ENCODE data around the gene BMP7.

The BMP7 gene

DNA sequence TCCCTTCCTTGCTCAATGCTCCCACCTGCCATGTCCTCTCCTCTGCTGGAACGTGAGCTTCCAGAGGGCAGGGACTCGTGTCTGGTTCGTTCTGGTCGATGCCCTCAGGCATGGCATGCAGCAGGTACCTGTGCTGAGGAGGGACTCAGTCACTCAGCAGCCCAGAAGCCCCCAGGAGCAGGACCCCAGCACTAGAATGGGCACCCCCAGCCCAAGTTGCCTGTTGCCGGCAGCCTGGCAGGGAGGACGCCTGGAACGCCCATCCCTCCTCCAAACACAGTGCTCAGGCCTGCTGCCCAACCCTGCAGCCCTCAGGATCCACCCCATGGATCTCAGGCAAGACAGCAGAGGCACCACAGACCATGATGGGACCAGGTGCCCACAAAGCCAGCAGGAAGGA is 40.6 kb downstream of the BMP7 start:
- DNase-seq (ENCODE audit: low read depth), result no peak

DNA sequence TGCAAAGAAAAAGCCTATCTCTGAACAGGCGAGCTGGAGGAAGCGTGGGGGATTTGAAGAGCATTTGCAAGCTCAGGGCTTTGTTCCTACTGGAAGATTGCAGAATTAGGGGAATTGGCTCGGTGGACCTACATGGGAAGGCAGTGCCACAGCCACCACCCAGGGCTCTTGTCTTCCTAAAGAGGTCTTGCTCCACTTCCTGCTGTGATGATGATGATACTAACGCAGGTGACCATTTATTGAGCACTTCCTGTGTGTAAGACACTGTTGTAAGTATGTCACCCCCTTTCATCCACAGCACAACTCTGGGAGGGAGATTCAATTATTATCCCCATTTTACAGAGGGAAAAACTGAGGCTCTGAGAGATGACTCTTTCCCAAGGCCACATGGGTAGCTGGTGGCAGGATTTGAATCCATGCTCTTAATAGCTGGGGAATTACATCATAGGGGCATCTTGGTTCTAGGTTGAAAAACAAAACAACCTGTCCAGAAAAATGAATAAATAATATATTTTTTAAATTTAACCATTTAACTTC is 41.2 kb downstream of the BMP7 start:
- DNase-seq (ENCODE audit: low read depth), result no peak

DNA sequence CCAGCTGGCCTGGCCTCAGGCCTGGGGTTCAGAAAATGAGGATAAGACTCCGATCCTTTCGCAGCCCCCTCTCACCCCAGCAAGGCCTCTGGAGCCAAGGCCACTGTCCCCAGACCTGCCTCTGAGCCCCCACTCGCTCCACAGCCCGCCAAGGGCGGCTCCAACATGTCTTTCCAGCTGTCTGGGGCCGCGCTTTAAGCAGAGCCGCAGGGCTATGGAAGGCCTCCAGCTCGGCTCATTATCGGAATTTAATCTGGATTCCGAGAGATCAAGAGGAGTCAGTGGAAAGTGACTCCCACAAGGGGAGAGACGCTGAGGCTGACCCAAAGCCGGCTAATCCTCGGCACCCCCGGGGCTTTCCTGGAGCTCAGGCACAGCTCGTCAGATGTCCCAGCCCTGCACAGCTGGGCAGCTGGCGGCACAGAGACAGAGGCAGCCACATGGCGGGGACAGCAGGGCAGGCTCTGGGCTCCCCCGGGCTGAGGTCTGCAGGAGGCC is 41.8 kb downstream of the BMP7 start:
- no peak for DNase-seq (ENCODE audit: low read depth)

DNA sequence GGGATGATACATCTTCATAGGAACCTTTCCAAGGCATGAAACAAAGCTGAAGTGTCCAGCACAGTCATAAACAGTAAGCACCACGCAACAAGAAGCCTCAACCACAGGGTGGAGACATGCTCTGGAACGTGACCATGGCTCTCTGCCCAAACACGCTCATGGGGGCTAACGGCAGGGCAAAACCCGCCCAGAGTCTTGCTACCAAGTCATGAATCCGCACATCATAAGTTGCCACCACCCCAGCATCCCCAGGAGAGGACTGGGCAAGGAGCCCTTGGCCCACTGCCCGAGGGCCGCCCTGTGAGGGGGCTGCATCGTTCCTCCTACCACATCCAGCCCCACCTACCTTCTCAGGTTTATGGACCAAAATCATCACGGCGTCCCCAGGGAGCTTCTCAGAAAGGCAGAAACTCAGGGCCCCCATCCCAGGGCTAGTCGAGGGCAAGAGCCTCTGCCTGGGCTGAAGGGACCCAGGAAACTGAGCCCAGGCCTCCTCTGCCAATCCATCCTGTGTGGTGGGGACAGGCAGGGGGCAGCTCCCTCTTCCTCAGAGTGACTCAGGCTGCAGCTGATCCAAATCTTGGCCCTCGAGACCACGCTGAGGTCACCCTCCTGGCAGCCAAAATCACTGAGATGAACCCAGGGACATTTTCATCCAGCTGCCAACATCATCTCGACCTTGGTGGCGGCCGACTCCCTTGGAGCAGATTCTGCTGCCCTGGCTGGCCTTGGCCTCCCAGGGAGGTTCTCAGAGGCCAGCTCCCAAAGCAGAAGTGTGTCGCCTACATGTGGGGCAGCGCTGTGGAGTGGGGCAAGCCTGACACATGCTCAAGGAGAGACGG is 42.6 kb downstream of the BMP7 start:
- DNase-seq (ENCODE audit: low read depth), result no peak

DNA sequence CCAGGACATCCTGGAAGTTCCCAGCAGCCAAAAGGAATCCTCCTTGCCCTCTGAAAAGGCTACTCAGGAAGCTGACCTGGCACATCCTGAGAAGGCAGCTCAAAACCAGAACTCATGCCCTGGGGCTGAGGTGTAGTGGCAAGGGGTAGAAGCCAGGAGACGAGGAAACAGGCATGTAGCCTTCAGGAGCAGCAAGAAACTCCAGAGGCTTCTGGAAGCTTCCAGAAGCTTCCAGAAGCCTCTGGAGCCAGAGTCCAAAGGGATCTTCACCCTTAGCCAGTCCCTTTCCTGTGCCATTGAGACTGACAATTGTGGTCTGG is 43.9 kb downstream of the BMP7 start:
- DNase-seq (ENCODE audit: low read depth), result no peak

DNA sequence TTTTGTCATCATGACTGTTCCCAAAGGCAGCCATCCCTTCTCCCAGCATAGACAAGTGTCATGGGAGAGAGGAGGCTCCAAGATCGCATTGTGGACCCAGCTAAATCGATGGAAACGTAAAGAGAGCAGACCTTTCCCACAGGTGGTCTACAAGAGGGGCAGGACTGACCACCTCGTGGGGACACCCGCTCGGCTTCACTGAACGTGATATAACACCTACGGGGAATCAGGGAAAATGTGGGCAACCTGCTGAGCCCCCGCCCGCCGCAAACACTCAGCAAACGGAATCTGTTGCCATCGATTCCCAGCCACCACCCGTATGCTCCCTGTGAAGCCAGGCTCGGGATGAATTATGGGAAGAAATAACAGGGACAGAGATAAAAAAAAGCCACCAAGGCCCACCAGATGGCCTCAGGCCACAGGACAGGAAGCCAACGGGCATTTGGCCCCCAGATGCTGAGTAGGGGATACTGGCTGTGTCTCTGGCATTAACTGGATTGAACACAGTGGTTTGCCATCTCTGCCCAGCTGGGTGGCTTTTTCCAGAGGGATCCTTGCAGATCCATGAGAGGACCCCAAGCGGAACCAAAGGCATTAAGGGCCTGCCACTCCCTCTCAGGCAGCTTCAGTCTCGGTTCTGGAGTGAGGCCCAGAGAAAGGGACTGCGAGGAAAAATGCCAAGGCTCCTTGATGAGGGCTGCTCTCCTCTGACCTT is 44.4 kb downstream of the BMP7 start:
- no peak for DNase-seq (ENCODE audit: low read depth)

DNA sequence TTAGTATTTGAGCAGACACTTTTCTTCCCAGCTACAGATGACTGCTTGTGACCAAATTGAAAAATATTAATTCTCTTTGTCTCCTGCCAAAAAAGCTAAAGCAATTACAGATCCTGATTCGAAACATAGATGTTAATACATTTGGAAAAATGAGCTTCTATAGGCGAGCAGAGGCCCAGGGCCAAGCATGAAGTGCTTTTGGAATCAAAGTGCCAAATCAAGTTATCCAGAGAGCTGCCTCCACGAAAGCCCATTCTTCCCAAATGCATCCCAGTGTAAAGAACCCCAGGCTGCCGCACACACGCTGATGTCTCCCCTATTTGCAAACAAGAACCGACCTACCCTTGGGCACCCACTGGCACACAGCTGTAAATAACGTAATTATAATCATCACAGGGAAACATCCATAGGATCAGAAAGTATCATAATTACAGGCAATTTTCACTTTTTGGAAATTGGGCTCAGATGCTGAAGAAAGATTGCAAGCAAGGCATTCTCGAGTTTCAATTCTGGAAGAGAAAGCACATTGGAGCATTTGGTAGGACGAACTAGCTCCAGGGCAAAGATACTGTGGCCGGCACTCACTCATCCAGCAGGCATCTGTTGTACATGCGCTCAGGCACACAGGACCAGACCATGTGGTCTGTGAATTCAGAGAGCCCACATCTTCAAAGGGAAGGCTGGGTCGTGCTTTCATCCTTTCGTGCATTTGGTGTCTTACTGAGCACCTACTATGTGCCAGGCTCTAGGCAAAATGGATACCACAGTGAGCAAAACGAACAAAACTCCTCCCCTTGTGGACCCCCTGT is 45.9 kb downstream of the BMP7 start:
- DNase-seq (ENCODE audit: low read depth), result no peak

DNA sequence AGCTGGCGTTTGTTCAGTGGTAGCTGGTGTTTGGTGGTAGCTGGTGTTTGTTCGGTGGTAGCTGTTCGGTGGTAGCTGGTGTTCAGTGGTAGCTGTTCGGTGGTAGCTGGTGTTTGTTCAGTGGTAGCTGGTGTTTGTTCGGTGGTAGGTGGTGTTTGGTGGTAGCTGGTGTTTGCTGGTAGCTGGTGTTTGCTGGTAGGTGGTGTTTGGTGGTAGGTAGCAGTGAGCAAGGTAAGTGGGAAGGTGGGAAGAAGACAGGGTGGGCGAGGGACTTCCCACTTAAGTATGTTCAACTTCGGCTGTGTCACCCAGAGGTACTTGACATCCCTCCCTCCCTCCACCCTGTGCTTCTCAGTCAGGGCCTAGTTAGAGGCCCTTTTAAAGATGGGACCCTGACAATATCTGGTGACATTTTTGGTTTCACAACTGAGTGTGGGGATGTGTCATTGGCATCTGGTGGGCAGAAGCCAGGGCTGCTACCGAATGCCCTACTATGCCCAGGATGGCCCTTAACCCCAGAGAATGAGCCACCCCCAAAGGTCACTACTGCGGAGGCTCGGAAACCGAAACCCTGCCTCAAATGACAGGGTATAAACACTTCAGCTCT is 47.3 kb downstream of the BMP7 start:
- no peak for DNase-seq (ENCODE audit: low read depth)

DNA sequence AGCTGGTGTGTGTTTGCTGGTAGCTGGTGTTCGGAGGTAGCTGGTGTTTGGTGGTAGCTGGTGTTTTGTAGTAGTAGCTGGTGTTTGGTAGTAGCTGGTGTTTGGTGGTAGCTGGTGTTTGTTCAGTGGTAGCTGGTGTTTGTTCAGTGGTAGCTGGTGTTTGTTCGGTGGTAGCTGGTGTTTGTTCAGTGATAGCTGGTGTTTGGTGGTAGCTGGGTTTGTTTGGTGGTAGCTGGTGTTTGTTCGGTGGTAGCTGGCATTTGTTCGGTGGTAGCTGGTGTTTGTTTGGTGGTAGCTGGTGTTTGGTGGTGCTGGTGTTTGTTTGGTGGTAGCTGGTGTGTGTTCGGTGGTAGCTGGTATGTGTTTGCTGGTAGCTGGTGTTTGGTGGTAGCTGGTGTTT is 48.0 kb downstream of the BMP7 start:
- no peak for DNase-seq (ENCODE audit: low read depth)

DNA sequence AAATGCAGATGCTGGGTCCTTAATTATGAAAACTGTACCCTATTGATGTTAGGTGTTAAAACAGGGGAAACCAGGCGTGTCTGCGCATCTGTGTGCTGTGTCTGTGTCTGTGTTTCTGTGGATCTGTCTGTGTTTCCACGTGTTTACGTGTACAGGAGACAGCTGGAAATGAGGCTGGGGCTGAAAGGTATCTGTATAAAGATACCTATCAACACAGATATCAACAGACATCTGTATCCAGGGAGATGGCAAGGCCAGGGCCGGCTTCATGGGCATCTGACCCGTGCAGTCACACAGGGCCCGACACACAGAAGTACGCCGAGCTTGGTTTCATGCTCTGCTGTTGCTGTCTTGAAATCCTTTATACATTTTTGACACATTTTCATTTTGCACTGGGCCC is 48.6 kb downstream of the BMP7 start:
- no peak for DNase-seq (ENCODE audit: low read depth)

DNA sequence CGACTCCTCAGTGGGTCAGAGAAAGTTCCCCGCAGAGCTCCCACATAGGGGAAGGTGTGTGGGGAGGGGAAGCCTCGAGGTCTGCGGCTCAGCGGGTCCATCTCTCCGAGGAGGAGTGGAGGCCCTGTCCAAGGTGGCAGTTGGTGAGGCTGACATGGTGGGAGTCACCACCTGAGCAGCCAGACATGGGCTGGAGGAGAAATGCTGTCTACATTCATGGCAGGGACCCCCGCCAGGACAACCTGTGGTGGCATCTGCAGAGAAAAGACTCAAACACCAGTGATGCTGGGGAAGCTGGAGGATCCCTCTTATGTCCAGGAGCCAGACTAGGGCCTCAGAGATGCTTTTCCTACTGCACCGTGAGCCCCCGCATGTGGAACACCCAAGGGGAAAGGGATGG is 49.8 kb downstream of the BMP7 start:
- DNase-seq (ENCODE audit: low read depth), result no peak

DNA sequence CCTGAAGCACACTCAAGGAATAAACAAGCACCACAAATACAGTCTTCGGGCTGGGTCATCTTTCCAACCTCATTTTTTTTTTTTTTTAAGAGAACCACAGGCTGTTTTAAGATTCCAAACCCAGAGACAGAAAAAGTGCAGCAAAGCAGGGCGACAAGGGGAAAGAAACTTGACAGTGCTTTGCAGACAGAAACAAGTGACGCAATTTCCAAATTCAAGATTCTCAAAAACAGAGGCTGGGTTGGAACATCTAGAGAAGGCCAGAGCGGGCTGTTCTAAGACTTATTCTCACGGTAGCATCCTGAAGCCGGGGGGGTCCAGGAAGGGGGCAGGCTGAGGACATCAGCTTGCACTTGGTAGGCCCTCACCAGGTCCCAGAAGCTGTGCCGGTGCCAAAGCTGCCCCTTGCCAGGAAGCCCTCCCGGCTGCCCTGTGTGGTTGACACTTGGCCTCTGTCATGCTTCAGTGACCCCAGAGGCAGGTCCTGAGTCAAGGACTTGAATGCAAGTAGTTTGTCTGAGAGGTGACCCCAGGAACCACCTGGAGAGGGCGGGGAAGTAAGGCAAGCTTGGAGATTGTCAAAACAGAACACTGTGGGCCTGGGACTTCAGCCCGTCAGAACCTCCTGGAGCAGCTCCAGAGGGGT is 50.5 kb downstream of the BMP7 start:
- DNase-seq (ENCODE audit: low read depth), result no peak

DNA sequence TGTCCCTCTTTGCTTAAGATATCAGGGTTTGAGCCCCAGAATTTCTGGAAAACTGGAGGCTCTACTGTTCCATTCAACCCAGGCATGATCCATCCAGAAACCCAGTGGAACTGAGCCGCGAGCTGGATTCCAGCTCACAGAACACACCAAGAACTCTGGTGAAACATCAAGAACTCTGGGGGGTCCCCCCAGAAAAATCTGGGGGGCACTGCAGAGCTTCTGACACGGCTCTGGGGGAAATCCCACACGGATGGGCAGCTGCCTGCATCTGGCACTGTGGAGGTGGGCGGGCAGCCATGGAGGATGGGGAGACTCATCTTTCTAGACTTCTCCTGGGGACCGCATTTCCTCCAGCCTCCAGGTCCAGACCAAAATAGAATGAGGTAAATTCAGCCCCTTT is 51.0 kb downstream of the BMP7 start:
- no peak for DNase-seq (ENCODE audit: low read depth)

DNA sequence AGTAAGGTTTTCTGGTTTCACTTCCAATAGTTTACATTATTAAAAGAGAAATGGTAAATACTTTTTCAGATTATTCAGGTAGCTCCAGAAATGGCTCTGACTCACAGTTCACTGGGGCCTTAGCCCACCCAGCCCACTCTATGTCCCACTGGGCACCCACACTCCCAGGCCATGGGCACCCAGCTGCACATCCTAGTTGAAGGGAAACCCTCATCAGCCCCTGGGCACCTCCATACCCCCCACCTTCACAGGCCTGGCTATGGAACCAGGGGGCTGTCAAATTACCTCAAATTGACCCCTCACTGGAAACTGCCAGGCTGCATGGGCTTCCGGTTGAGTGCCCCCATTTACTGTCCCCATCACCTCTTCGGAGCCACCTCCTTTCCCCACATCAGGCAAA is 51.5 kb downstream of the BMP7 start:
- no peak for DNase-seq (ENCODE audit: low read depth)

DNA sequence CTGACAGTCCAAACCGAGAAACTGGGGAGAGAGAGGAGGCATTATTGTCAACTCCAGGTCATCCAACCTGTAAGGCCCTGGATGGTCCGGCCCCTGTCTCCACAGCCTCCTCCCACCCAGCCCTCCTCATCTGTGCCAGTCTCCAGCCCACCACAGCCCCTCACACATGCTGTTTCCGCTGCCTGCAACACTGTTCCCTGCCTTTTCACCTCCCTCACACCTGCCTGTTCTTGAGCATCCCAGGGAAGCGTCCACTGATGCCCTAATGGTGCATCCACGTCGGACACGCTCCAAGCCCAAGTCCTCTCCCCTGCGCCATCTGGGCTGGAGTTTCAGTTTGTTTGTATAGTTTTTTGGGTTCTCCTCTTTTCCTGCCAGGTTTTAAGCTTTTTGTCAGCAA is 52.0 kb downstream of the BMP7 start:
- DNase-seq (ENCODE audit: low read depth), result no peak

DNA sequence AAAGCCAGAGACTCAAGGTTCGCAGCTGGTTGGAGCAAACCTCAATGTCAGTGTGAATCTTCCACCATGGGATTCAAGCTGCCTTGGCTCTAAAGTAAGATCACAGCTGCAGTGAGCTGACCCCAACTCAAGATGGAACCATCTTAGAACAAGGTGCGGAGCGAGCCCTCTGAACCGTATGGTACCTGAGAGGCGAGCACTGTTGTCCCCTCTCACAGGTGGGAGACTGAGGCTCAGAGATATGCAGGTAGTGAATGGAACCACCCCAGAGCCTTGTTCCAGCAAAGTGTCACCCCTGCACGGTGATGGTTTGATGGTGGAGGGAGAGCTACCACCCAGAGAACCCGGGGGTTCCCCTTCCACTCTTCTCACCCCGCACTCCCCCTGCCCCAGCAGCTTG is 52.5 kb downstream of the BMP7 start:
- DNase-seq (ENCODE audit: low read depth), result no peak

DNA sequence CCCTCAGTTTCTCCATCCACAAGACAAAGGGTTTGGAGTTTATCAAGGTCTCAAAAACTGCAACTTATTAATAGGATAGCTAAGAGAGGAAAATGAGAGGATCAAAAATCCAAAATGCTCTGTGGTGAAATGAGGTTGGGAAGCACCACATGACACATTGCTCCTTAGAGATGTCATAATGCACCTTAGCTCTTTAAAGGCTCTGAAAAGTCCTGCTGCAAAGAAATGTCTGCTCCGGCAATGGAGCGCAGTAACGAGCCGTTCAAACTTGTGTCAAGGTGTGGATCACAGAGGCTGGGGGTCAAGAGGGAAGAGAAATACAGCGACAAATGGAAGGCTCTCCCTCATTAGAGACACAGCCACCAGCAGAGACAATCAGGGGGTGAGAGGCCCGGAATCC is 53.1 kb downstream of the BMP7 start:
- no peak for DNase-seq (ENCODE audit: low read depth)

DNA sequence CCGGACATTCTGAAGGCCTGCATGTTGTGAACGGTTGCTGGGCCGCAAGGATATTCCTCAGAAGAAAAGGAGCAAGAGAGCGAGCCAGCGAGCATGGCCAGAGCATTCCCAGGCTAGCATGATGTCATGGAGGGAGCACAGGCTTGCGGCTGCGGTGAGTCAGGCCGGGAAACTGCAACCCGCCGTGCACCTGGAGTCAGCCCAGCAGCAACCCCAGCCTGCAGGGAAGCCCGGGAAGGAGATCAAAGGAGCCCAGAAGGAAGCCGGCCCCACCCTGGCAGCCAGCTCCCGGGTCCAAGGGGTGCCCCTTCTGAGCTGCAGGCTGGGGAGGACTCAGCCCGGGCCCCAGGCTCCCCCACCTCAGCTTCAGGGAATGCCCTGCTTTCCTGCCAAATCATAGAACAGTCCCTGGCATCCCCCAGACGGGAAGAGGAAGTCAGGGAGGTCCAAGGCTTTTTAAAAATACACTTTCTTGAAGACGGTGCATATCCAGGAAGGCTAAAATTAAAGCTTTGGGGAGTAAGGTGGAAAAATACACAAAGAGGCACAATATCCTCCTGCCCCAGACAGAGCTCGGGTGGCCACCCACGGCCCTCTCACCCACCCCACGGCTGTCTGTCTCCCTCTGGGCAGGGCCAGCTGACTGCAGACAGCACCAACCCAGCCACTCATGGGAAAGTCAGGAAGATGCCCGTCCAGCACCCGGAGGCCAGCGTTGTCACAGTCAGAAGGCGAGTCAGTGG is 53.7 kb downstream of the BMP7 start:
- no peak for DNase-seq (ENCODE audit: low read depth)

DNA sequence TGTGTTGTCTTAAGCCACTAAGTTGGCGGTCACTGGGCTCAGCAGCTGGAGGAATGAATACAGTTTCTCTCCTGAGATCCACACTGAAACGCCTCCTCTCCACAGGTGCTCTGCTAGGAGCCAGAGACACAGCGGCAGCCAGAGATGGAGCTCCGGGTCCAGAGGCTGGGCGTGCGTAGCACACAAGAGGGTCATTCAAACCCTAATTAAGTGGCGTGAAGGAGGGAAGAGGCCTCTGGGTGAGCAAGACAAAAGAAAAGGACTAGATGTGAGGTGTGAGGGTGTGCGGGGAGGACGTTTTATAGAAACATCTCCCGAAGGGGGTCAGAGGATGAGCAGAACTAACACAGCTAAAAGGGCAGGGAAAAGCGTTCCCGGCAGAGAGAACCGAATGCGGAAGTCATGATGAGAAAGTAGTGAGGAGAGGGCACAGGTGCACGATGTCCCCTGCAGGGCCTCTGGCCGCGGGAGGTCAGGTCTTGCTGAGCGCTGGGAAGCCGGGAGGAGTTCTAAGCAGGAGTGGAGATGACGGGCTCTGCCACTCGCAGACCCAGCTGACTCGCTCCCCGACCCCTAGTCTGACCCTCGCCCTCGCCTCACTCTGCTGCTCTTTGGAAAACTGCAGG is 54.4 kb downstream of the BMP7 start:
- DNase-seq (ENCODE audit: low read depth), result no peak

DNA sequence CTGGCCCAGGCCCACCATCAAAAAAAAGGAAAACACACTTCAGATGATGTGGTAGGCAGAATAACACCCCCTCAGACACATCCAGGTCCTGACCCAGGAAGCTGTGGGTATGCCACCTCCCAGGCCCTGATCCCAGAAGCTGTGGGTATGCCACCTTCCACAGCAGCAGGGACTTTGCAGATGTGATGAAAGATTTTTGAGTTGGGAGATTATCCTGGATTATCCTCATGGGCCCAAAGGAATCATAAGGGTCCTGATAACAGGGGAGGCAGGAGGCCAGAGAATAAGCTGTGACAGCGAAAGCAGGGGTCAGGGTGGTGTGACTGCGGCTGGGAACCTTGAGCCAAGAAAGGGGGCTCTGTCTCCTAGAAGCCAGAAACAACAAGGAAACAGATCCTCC is 55.0 kb downstream of the BMP7 start:
- DNase-seq (ENCODE audit: low read depth), result no peak

DNA sequence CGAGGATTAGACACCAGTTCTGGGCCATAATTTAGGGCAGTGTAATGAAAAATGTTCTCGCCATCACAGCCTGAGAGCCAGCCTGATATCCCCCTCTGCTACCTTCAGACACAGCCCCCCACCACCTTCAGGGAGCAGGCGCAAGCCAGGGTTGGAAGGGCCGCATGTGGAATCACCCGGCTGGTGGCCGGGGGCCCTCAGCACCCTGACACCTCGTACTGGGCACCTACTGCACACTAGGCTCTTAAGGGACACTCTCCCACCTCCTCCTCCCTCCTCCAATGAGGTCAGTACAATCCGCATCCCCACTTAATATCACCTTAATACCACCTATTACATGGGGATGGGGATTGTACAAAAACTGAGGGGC is 55.5 kb downstream of the BMP7 start:
- no peak for DNase-seq (ENCODE audit: low read depth)

Measured in stimulated activated CD8-positive, alpha-beta memory T cell treated with anti-CD3 and anti-CD28 coated beads, Interleukin-12 subunit alpha, Interleukin-12 subunit beta, amount 100 ng/mL, for 1 hour (primary cell).